NB4 (cell line): ENCODE data around the gene EMC10.

Experiments used
- CTCF ChIP-seq: IDR thresholded peaks from one replicate; pipeline ENCODE4 v1.5.1; 2012; ENCODE audit warnings: low read depth, low read length
- MAX ChIP-seq: IDR thresholded peaks from 2 replicates; pipeline ENCODE4 v1.6.1; 2011; ENCODE audit warnings: low read depth, low read length
- POLR2A ChIP-seq: IDR thresholded peaks from 2 replicates; pipeline ENCODE4 v1.6.1; 2011; ENCODE audit warnings: mild to moderate bottlenecking; ENCODE audit not compliant: insufficient read length; ENCODE audit errors: extremely low read depth

- no peak for TF ChIP-seq CTCF
- no peak for TF ChIP-seq POLR2A
- TF ChIP-seq MAX: no peak
Observed at GRCh38 chr19:50517704-50518075, 41.4 kb downstream of the EMC10 start.
